Heart left ventricle (tissue), 16 donors: ENCODE results near the gene FA2H. TPM values are rescaled to one million over a fixed set of nuclear protein-coding genes. Genes with fewer than 3 reads are reported as not detected.

Experiments
- ATAC-seq, 4 donors: fragments of 200-7000 bp; cut with Tn5 transposase; one replicate each; pipeline ENCODE4 v1.9.1; 2020 to 2022; ENCODE audit warnings: moderate library complexity in 4 of 4, mild to moderate bottlenecking in 3 of 4, moderate number of reproducible peaks in 1 of 4
- DNase-seq, 5 donors: peaks; one replicate each; pipeline ENCODE4 v3.0.0-alpha.2; 2020
- H3K27ac ChIP-seq, 12 donors: fragments of 200-600 bp; sonication (generic) in 4 of 12; one replicate each; pipeline versions ENCODE4 v1.5.0 to v1.8.0; 2016 to 2022; ENCODE audit warnings: mild to moderate bottlenecking in 2 of 12
- H3K27me3 ChIP-seq, 9 donors: fragments of 200-600 bp; sonication (generic) in 2 of 9; one replicate each; pipeline versions ENCODE4 v1.5.1 to v1.8.0; 2016 to 2022; ENCODE audit warnings: mild to moderate bottlenecking in 3 of 9
- H3K36me3 ChIP-seq, 9 donors: fragments of 200-600 bp; sonication (generic) in 2 of 9; one replicate each; pipeline versions ENCODE4 v1.5.0 to v1.8.0; 2018 to 2022; ENCODE audit warnings: mild to moderate bottlenecking in 2 of 9
- H3K4me1 ChIP-seq, 12 donors: fragments of 200-600 bp; sonication (generic) in 4 of 12; one replicate each; pipeline versions ENCODE4 v1.5.0 to v1.8.0; 2016 to 2022; ENCODE audit warnings: mild to moderate bottlenecking in 3 of 12
- H3K4me3 ChIP-seq, 12 donors: fragments of 200-600 bp; sonication (generic) in 4 of 12; one replicate each; pipeline versions ENCODE4 v1.5.0 to v1.8.0; 2017 to 2022; ENCODE audit warnings: mild to moderate bottlenecking in 9 of 12, moderate library complexity in 4 of 12
- H3K9me3 ChIP-seq, 12 donors: fragments of 200-600 bp; sonication (generic) in 4 of 12; one replicate each; pipeline versions ENCODE4 v1.5.0 to v1.8.0; 2016 to 2022; ENCODE audit warnings: mild to moderate bottlenecking in 1 of 12
- POLR2A ChIP-seq, 2 donors: fragments of 450-650 bp; IDR thresholded peaks; one replicate each; pipeline ENCODE4 v1.6.1; 2017; ENCODE audit warnings: antibody characterized with exemption in 2 of 2, mild to moderate bottlenecking in 2 of 2, moderate library complexity in 2 of 2
- WGBS, 4 donors: extraction: QIAGEN DNeasy Blood & Tissue Kit in 2 of 4; methylation state at CpG; one replicate each; pipeline versions ENCODE4 v1.1.5 to v1.1.7; 2013 to 2018; 5-methylcytosine and 5-hydroxymethylcytosine counted together
- intact Hi-C, 10 donors: fragments of 100-400 bp; cut with DNase I; formaldehyde crosslinking; loops; one replicate each; pipeline versions ENCODE4 v1.11.1 to v1.14.2; 2022
- polyA plus RNA-seq, 2 donors: library from polyadenylated mRNA; stranded (reverse); fragments of 200-250 nt; gene quantifications; one replicate each; pipeline ENCODE4 v1.2.3, GENCODE V29; 2013
- total RNA-seq, 9 donors: library from RNA; depleted of rRNA in 2 of 9; stranded (reverse); fragments of >200 nt in 2 of 9; fragmentation: NEBNext Ultra II Directional in 3 of 9; extraction: Animal tissue kit (Norgen Biotek cat#: 25700) in 3 of 9; gene quantifications; one replicate each; pipeline versions ENCODE4 v1.1.0 to v1.2.4, GENCODE V29; 2016 to 2023
- TF ChIP-seq, protein P1 (sequence below), 12 donors: fragments of 200-600 bp; sonication (generic) in 4 of 12; IDR thresholded peaks; one replicate each; pipeline versions ENCODE4 v1.5.0 to v1.8.0; 2018 to 2022; ENCODE audit warnings: antibody characterized with exemption in 12 of 12, mild to moderate bottlenecking in 5 of 12
- donor health status: ischemic (EF 13 %, LVEDD 7.1; RV severe dilation, severe dysfunction).
- donor health status: healthy with polysubstance abuse.
- donor health status: DM: no; HTN: yes; CAD: no.
- donor health status: DM: no; HTN: no; CAD: no.
- donor health status: ischemic (EF 25% LVEDD 6.9; RV normal size, moderate dysfunction).
- donor health status: ischemic (EF 25% LVEDD 5.7; RV mildly dilated, moderate dysfunction).
- donor health status: healthy.
- donor health status: DM: yes; HTN: yes; CAD: no.
- donor health status: ischemic (EF 35%, LVEDD 5.7; RV mildly dilated, moderate dysfunction).
- donor health status: nonischemic (EF 11% LVEDD 7.7; RV severe dilation, severe dysfunction).
- donor health status: DM: yes; HTN: yes; CAD: no.
- donor health status: PGD.
- donor health status: ischemic (EF 29% LVEDD 5.4; RV normal size, mild dysfunction).
- donor health status: nonischemic (EF 23%, LVEDD 6.1; RV moderate dilation, normal function).

FA2H gene
- total and polyA plus RNA-seq, 11 donors: 0.04 to 1.9 (median 0.39) TPM; not detected in 7

DNA sequence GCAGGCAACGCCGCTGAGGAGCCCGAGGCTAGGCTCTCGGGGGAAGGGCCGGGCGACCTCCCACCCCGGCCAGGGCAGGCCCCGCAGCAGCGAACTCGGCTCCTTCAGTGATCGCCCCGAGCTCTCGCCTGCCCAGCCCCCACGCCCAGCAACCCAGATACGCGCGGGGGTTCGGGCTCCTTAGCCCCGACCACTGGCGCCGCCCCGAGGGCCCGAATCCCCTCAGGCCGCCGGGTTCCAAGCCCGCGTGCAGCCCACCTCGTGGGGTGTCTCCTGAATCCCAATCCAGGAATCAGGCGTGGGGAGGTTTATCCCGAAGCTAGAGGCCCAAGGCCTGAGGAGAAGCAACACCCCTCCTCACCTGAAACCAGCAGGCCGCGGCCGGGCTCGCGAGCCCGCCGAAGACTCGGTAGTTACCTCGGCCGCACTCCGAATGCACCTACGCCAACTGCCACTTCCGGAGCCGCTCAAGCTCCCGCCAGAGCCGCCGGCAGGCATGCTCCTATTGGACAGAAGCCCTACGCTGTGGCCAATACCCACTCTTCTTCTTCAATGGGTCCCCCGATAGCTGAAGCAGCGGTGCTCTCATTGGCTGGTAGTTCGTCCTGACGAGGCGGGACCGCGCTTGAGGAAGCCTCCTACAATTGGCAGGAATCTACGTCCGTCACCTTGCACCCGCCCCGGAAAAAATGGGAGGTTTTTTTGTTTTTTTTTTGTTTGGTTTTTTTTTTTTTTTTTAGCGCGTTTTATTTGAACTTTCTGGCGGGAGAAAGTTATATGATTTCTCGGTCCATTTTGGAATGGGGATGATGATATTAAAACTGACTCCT, 108.0 kb downstream of the FA2H start, which contains the start of gene RFWD3:
Gene RFWD3 (minus strand): TSS at position 453 of the 830 bp plus-strand sequence. CDS start 5,428 bp downstream, outside the sequence.
- peak within 1 kb of the TSS in 11 of 12 donors; percentile 11 to 78 (median 71) for H3K27ac ChIP-seq
- no peak for TF ChIP-seq POLR2A (IDR thresholded peaks at IDR 0.05)
- TF ChIP-seq, protein P1, sequence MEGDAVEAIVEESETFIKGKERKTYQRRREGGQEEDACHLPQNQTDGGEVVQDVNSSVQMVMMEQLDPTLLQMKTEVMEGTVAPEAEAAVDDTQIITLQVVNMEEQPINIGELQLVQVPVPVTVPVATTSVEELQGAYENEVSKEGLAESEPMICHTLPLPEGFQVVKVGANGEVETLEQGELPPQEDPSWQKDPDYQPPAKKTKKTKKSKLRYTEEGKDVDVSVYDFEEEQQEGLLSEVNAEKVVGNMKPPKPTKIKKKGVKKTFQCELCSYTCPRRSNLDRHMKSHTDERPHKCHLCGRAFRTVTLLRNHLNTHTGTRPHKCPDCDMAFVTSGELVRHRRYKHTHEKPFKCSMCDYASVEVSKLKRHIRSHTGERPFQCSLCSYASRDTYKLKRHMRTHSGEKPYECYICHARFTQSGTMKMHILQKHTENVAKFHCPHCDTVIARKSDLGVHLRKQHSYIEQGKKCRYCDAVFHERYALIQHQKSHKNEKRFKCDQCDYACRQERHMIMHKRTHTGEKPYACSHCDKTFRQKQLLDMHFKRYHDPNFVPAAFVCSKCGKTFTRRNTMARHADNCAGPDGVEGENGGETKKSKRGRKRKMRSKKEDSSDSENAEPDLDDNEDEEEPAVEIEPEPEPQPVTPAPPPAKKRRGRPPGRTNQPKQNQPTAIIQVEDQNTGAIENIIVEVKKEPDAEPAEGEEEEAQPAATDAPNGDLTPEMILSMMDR (IDR thresholded peaks at IDR 0.05): no peak
- peak within 1 kb of the TSS; percentile 61 to 99 (median 81) for H3K4me3 ChIP-seq
- no peaks in the 10 kb centered on the region for H3K27me3 ChIP-seq
- 0% methylated on average over 29 to 63 of the region's 63 CpGs for WGBS, 4 donors
- intact Hi-C loops: loop anchor here in 1 of 10 donors (2.0 kb wide), 1 partner anchor 34 kb away; the partner anchor contains the start of gene MLKL
- peaks cover 0 to 37% (median 24%) of the 10 kb centered on the region in 9 donors for H3K36me3 ChIP-seq
- H3K9me3 ChIP-seq: no peaks in the 10 kb centered on the region
- DNase-seq: peak; percentile 96 to 98 (median 98)
- ATAC-seq: peak; percentile 100
- H3K4me1 ChIP-seq: peaks cover 0 to 20% (median 8%) of the 10 kb centered on the region in 12 donors

DNA sequence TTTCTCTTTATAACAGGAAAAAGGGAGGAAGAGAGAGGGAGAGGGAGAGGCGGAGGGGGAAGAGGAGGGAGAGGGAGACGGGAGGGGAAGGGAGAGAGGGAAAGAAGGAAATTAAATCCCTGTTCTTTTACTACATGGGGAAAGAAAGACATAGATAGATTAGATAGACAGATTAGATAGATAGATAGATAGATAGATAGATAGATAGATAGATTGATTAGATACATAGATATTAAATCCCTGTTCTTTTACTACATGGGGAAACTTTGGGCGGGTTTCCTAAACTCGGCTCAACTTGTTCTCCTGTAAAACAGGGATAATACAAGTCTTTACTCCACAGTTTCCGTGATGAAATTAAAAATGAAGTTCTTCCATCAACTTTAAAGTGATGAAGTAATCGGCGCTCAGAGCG, 108.6 kb downstream of the FA2H start:
- Histone ChIP-seq H3K36me3 (peaks cover 0 to 38% (median 31%) of the 10 kb centered on the region in 9 donors), H3K27ac (peak overlapping the region in 7 of 12 donors; percentile 54 to 78 (median 71)), H3K9me3 (no peaks in the 10 kb centered on the region), H3K27me3 (no peaks in the 10 kb centered on the region), H3K4me1 (peaks cover 0 to 20% (median 8%) of the 10 kb centered on the region in 12 donors), H3K4me3 (peak overlapping the region; percentile 61 to 99 (median 81))
- DNase-seq (no peak), ATAC-seq (no peak)
- WGBS, 4 donors: 8 to 13% (median 13%) methylated on average over 8 of the region's 8 CpGs
- no peak for TF ChIP-seq POLR2A (IDR thresholded peaks at IDR 0.05)
- TF ChIP-seq, protein P1 (IDR thresholded peaks at IDR 0.05): no peak
- intact Hi-C loops: loop anchor here in 1 of 10 donors (2.0 kb wide), 1 partner anchor 35 kb away; the partner anchor contains the start of gene MLKL

Other genes with a start within 250 kb of the FA2H start
- 100 to 1,000 TPM in 6 of 9 donors, 10 to 100 TPM in 3; 86.7 to 138 (median 115) TPM for gene GLG1, start 167.7 kb downstream of the FA2H start, total RNA-seq
- 10 to 100 TPM; 26.5 to 59.6 TPM for gene GLG1, start 167.7 kb downstream of the FA2H start, polyA plus RNA-seq
- 10 to 100 TPM in 2 of 9 donors, 1 to 10 TPM in 7; 3.9 to 14.4 (median 5.3) TPM for gene RFWD3, start 107.9 kb downstream of the FA2H start, total RNA-seq
- 1 to 10 TPM; 3.3 to 5.1 TPM for gene RFWD3, start 107.9 kb downstream of the FA2H start, polyA plus RNA-seq
- 10 to 100 TPM in 1 of 9 donors, 1 to 10 TPM in 8; 2.2 to 14.9 (median 4.3) TPM for gene MLKL, start 74.0 kb downstream of the FA2H start, total RNA-seq
- gene MLKL, start 74.0 kb downstream of the FA2H start, polyA plus RNA-seq: 1 to 10 TPM; 3.9 to 5.8 TPM
- gene WDR59, start 210.3 kb upstream of the FA2H start, total RNA-seq: 10 to 100 TPM; 22.8 to 52.2 (median 40.7) TPM
- gene WDR59, start 210.3 kb upstream of the FA2H start, polyA plus RNA-seq: 10 to 100 TPM; 16.0 to 17.4 TPM
- gene ZNRF1, start 224.2 kb upstream of the FA2H start, total RNA-seq: 10 to 100 TPM; 20.5 to 43.3 (median 23.9) TPM
- 10 to 100 TPM; 12.8 to 20.3 TPM for gene ZNRF1, start 224.2 kb upstream of the FA2H start, polyA plus RNA-seq